Heart left ventricle (tissue), 16 donors: ENCODE measurements around the gene XXYLT1. TPM values are rescaled to one million over a fixed set of nuclear protein-coding genes. Genes with fewer than 3 reads are reported as not detected.

Experiments
- ATAC-seq, 4 donors: fragments of 200-7000 bp; cut with Tn5 transposase; one replicate each; pipeline ENCODE4 v1.9.1; 2020 to 2022; ENCODE audit warnings: moderate library complexity in 4 of 4, mild to moderate bottlenecking in 3 of 4, moderate number of reproducible peaks in 1 of 4
- DNase-seq, 5 donors: peaks; one replicate each; pipeline ENCODE4 v3.0.0-alpha.2; 2020
- H3K27ac ChIP-seq, 12 donors: fragments of 200-600 bp; sonication (generic) in 4 of 12; one replicate each; pipeline versions ENCODE4 v1.5.0 to v1.8.0; 2016 to 2022; ENCODE audit warnings: mild to moderate bottlenecking in 2 of 12
- H3K27me3 ChIP-seq, 9 donors: fragments of 200-600 bp; sonication (generic) in 2 of 9; one replicate each; pipeline versions ENCODE4 v1.5.1 to v1.8.0; 2016 to 2022; ENCODE audit warnings: mild to moderate bottlenecking in 3 of 9
- H3K36me3 ChIP-seq, 9 donors: fragments of 200-600 bp; sonication (generic) in 2 of 9; one replicate each; pipeline versions ENCODE4 v1.5.0 to v1.8.0; 2018 to 2022; ENCODE audit warnings: mild to moderate bottlenecking in 2 of 9
- H3K4me1 ChIP-seq, 12 donors: fragments of 200-600 bp; sonication (generic) in 4 of 12; one replicate each; pipeline versions ENCODE4 v1.5.0 to v1.8.0; 2016 to 2022; ENCODE audit warnings: mild to moderate bottlenecking in 3 of 12
- H3K4me3 ChIP-seq, 12 donors: fragments of 200-600 bp; sonication (generic) in 4 of 12; one replicate each; pipeline versions ENCODE4 v1.5.0 to v1.8.0; 2017 to 2022; ENCODE audit warnings: mild to moderate bottlenecking in 9 of 12, moderate library complexity in 4 of 12
- H3K9me3 ChIP-seq, 12 donors: fragments of 200-600 bp; sonication (generic) in 4 of 12; one replicate each; pipeline versions ENCODE4 v1.5.0 to v1.8.0; 2016 to 2022; ENCODE audit warnings: mild to moderate bottlenecking in 1 of 12
- CTCF ChIP-seq, 12 donors: fragments of 200-600 bp; sonication (generic) in 4 of 12; IDR thresholded peaks; one replicate each; pipeline versions ENCODE4 v1.5.0 to v1.8.0; 2018 to 2022; ENCODE audit warnings: antibody characterized with exemption in 12 of 12, mild to moderate bottlenecking in 5 of 12
- POLR2A ChIP-seq, 2 donors: fragments of 450-650 bp; IDR thresholded peaks; one replicate each; pipeline ENCODE4 v1.6.1; 2017; ENCODE audit warnings: antibody characterized with exemption in 2 of 2, mild to moderate bottlenecking in 2 of 2, moderate library complexity in 2 of 2
- WGBS, 4 donors: extraction: QIAGEN DNeasy Blood & Tissue Kit in 2 of 4; methylation state at CpG; one replicate each; pipeline versions ENCODE4 v1.1.5 to v1.1.7; 2013 to 2018; 5-methylcytosine and 5-hydroxymethylcytosine counted together
- intact Hi-C, 10 donors: fragments of 100-400 bp; cut with DNase I; formaldehyde crosslinking; loops; one replicate each; pipeline versions ENCODE4 v1.11.1 to v1.14.2; 2022
- polyA plus RNA-seq, 2 donors: library from polyadenylated mRNA; stranded (reverse); fragments of 200-250 nt; gene quantifications; one replicate each; pipeline ENCODE4 v1.2.3, GENCODE V29; 2013
- total RNA-seq, 9 donors: library from RNA; depleted of rRNA in 2 of 9; stranded (reverse); fragments of >200 nt in 2 of 9; fragmentation: NEBNext Ultra II Directional in 3 of 9; extraction: Animal tissue kit (Norgen Biotek cat#: 25700) in 3 of 9; gene quantifications; one replicate each; pipeline versions ENCODE4 v1.1.0 to v1.2.4, GENCODE V29; 2016 to 2023
- donor health status: ischemic (EF 13 %, LVEDD 7.1; RV severe dilation, severe dysfunction).
- donor health status: healthy with polysubstance abuse.
- donor health status: DM: no; HTN: yes; CAD: no.
- donor health status: DM: no; HTN: no; CAD: no.
- donor health status: ischemic (EF 25% LVEDD 6.9; RV normal size, moderate dysfunction).
- donor health status: ischemic (EF 25% LVEDD 5.7; RV mildly dilated, moderate dysfunction).
- donor health status: healthy.
- donor health status: DM: yes; HTN: yes; CAD: no.
- donor health status: ischemic (EF 35%, LVEDD 5.7; RV mildly dilated, moderate dysfunction).
- donor health status: nonischemic (EF 11% LVEDD 7.7; RV severe dilation, severe dysfunction).
- donor health status: DM: yes; HTN: yes; CAD: no.
- donor health status: PGD.
- donor health status: ischemic (EF 29% LVEDD 5.4; RV normal size, mild dysfunction).
- donor health status: nonischemic (EF 23%, LVEDD 6.1; RV moderate dilation, normal function).

The XXYLT1 gene
- total and polyA plus RNA-seq, 11 donors = 1.9 to 8.6 (median 4.8) TPM

DNA sequence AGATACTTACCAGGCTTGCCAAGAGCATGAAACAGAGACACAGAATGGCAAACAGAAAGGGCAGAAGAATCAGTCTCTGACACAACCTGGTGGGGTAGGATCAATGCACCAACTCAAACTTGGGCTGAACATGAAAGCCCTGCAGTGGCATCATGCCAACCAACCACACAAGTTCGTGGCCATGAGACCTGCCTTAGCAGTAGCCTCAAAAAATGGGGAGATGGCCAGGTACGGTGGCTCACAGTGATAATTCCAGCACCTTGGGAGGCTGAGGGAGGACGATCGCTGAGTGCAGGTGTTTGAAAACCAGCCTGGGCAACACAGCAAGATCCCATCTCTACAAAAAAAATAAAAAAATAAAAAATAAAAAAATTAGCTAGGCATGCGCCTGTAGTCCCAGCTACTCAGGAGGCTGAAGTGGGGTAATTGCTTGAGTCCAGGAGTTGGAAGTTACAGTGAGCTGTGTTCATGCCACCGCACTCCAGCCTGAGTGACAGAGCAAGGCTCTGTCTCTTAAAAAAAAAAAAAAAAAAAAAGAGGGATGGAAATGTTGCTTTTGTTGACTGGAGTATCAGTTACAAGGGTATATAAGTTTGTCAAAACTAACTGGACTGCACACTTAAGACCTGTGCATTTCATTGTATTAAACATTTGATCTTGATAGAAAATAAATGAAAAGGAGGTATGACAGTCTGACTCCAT lies 93.4 kb downstream of the XXYLT1 start:
- 94 to 97% (median 96%) methylated on average over 6 of the region's 6 CpGs for WGBS, 4 donors
- Histone ChIP-seq H3K36me3 (no peaks in the 10 kb centered on the region), H3K27ac (peak overlapping the region in 7 of 12 donors; percentile 61 to 91 (median 85)), H3K4me1 (peaks cover 3 to 64% (median 53%) of the 10 kb centered on the region in 12 donors), H3K9me3 (no peaks in the 10 kb centered on the region), H3K27me3 (no peaks in the 10 kb centered on the region), H3K4me3 (peak overlapping the region in 2 of 12 donors; percentile 15 to 36)
- ATAC-seq (no peak), DNase-seq (no peak)
- intact Hi-C loops = loop anchor here in 1 of 10 donors (2.0 kb wide), 1 partner anchor 23 kb away; no protein-coding TSS in a partner anchor
- no peak for TF ChIP-seq POLR2A (IDR thresholded peaks at IDR 0.05)
- TF ChIP-seq CTCF (IDR thresholded peaks at IDR 0.05) = no peak

- Histone ChIP-seq H3K36me3 (no peaks in the 10 kb centered on the region), H3K4me3 (no peak overlapping the region), H3K27ac (no peak overlapping the region), H3K27me3 (no peaks in the 10 kb centered on the region), H3K4me1 (peaks cover 3 to 65% (median 52%) of the 10 kb centered on the region in 12 donors), H3K9me3 (no peaks in the 10 kb centered on the region)
- intact Hi-C loops = no loop called here
- TF ChIP-seq POLR2A (IDR thresholded peaks at IDR 0.05) = no peak
- no peak for TF ChIP-seq CTCF (IDR thresholded peaks at IDR 0.05)
- no peak for DNase-seq
- WGBS, 4 donors = 97 to 98% (median 98%) methylated on average over 9 to 12 of the region's 12 CpGs
- ATAC-seq = no peak
These were observed 94.2 kb downstream of the XXYLT1 start for GRCh38 chr3:195176776-195177175.

- DNase-seq = no peak
- intact Hi-C loops = no loop called here
- 92 to 96% (median 94%) methylated on average over 12 to 13 of the region's 13 CpGs for WGBS, 4 donors
- Histone ChIP-seq H3K4me1 (peaks cover 4 to 65% (median 52%) of the 10 kb centered on the region in 12 donors), H3K27ac (no peak overlapping the region), H3K27me3 (no peaks in the 10 kb centered on the region), H3K9me3 (no peaks in the 10 kb centered on the region), H3K36me3 (no peaks in the 10 kb centered on the region), H3K4me3 (no peak overlapping the region)
- TF ChIP-seq POLR2A (IDR thresholded peaks at IDR 0.05) (no peak), CTCF (IDR thresholded peaks at IDR 0.05) (no peak)
- no peak for ATAC-seq
These were observed 95.3 kb downstream of the XXYLT1 start for GRCh38 chr3:195175476-195176337.

DNA sequence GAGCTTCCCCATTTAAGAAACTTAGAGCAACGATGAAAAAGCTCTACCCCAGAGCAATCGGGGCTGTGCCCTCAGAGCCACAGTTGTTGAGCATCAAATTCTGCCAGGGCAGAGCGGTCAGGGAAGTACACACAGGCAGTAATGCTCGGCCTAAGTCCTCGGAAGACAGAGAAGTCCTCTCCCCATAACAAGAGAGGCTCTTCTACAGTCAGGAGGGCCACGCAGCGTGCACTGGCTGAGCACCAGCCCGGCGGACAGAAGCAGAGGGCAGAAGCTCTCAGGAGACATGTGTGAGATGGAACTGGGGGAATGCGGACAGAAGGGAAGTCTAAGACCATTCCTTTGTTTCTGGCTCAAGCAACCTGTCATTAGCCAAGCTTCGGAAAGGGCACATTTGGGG lies 95.9 kb downstream of the XXYLT1 start:
- no peak overlapping the region for H3K4me3 ChIP-seq
- H3K9me3 ChIP-seq = no peaks in the 10 kb centered on the region
- ATAC-seq (no peak), DNase-seq (no peak)
- peaks cover 4 to 65% (median 47%) of the 10 kb centered on the region in 12 donors for H3K4me1 ChIP-seq
- TF ChIP-seq CTCF (IDR thresholded peaks at IDR 0.05) (no peak), POLR2A (IDR thresholded peaks at IDR 0.05) (no peak)
- H3K27me3 ChIP-seq = no peaks in the 10 kb centered on the region
- H3K27ac ChIP-seq = no peak overlapping the region
- intact Hi-C loops = no loop called here
- WGBS, 4 donors = 97 to 98% (median 97%) methylated on average over 11 of the region's 11 CpGs
- H3K36me3 ChIP-seq = no peaks in the 10 kb centered on the region
